ENCODE data around the gene BMP7. TPM values are rescaled to one million over a fixed set of nuclear protein-coding genes. Genes with fewer than 3 reads are reported as not detected.

Gene BMP7
- total RNA-seq, 1 experiment from 2014 or later: 7.5 TPM

- intact Hi-C loops (cut with micrococcal nuclease; ENCODE audit: unreplicated experiment): no loop called here
- CTCF ChIA-PET: no interaction called here
These were observed 103.4 kb downstream of the BMP7 start for GRCh38 chr20:57163041-57163440.

GRCh38 chr20:57162362-57162652 lies 104.1 kb downstream of the BMP7 start:
- Histone ChIP-seq H3K27ac (ENCODE audit: low read depth, low read length, poor library complexity, severe bottlenecking) (no peak overlapping the region), H3K9me3 (ENCODE audit: low read depth, low read length, poor library complexity, severe bottlenecking) (no peaks in the 10 kb centered on the region), H3K4me3 (ENCODE audit: low read depth, low read length, poor library complexity, severe bottlenecking) (no peak overlapping the region), H3K27me3 (replicated peaks; ENCODE audit: insufficient read depth, low read depth, low read length, poor library complexity) (no peaks in the 10 kb centered on the region), H3K4me1 (ENCODE audit: insufficient read depth, low read length, poor library complexity, severe bottlenecking) (no peaks in the 10 kb centered on the region), H3K36me3 (ENCODE audit: insufficient read depth, low read length, poor library complexity, severe bottlenecking) (no peaks in the 10 kb centered on the region)
- CTCF ChIA-PET: no interaction called here
- no peak for DNase-seq (ENCODE audit: low spot score)
- POLR2A ChIA-PET (ENCODE audit: low non-redundant PET): no interaction called here
- no TSS peak for BruUV-seq (replicated peaks)
- no peak for TF ChIP-seq CTCF (conservative IDR thresholded peaks at IDR 0.05; ENCODE audit: low read depth, low read length)
- no peak for TF ChIP-seq EZH2 (IDR thresholded peaks at IDR 0.05; ENCODE audit: borderline replicate concordance, low read depth, low read length, poor library complexity, severe bottlenecking)
- intact Hi-C loops (cut with micrococcal nuclease; ENCODE audit: unreplicated experiment): no loop called here

More at GRCh38 chr20:57163041-57163440, 103.4 kb downstream of the BMP7 start:
- BruUV-seq (replicated peaks): no TSS peak
- Histone ChIP-seq H3K4me1 (ENCODE audit: insufficient read depth, low read length, poor library complexity, severe bottlenecking) (no peaks in the 10 kb centered on the region), H3K4me3 (ENCODE audit: low read depth, low read length, poor library complexity, severe bottlenecking) (no peak overlapping the region), H3K27me3 (replicated peaks; ENCODE audit: insufficient read depth, low read depth, low read length, poor library complexity) (no peaks in the 10 kb centered on the region), H3K9me3 (ENCODE audit: low read depth, low read length, poor library complexity, severe bottlenecking) (no peaks in the 10 kb centered on the region), H3K27ac (ENCODE audit: low read depth, low read length, poor library complexity, severe bottlenecking) (no peak overlapping the region), H3K36me3 (ENCODE audit: insufficient read depth, low read length, poor library complexity, severe bottlenecking) (no peaks in the 10 kb centered on the region)
- no peak for TF ChIP-seq EZH2 (IDR thresholded peaks at IDR 0.05; ENCODE audit: borderline replicate concordance, low read depth, low read length, poor library complexity, severe bottlenecking)
- TF ChIP-seq CTCF (conservative IDR thresholded peaks at IDR 0.05; ENCODE audit: low read depth, low read length): no peak
- no peak for DNase-seq (ENCODE audit: low spot score)
- POLR2A ChIA-PET (ENCODE audit: low non-redundant PET): no interaction called here

GRCh38 chr20:57161478-57162361 lies 104.7 kb downstream of the BMP7 start:
- H3K4me3 ChIP-seq (ENCODE audit: low read depth, low read length, poor library complexity, severe bottlenecking): no peak overlapping the region
- BruUV-seq (replicated peaks): no TSS peak
- no peaks in the 10 kb centered on the region for H3K27me3 ChIP-seq (replicated peaks; ENCODE audit: insufficient read depth, low read depth, low read length, poor library complexity)
- POLR2A ChIA-PET (ENCODE audit: low non-redundant PET): no interaction called here
- no peaks in the 10 kb centered on the region for H3K4me1 ChIP-seq (ENCODE audit: insufficient read depth, low read length, poor library complexity, severe bottlenecking)
- intact Hi-C loops (cut with micrococcal nuclease; ENCODE audit: unreplicated experiment): no loop called here
- no peak for DNase-seq (ENCODE audit: low spot score)
- CTCF ChIA-PET: no interaction called here
- no peak for TF ChIP-seq CTCF (conservative IDR thresholded peaks at IDR 0.05; ENCODE audit: low read depth, low read length)
- TF ChIP-seq EZH2 (IDR thresholded peaks at IDR 0.05; ENCODE audit: borderline replicate concordance, low read depth, low read length, poor library complexity, severe bottlenecking): no peak
- H3K9me3 ChIP-seq (ENCODE audit: low read depth, low read length, poor library complexity, severe bottlenecking): no peaks in the 10 kb centered on the region
- no peak overlapping the region for H3K27ac ChIP-seq (ENCODE audit: low read depth, low read length, poor library complexity, severe bottlenecking)
- H3K36me3 ChIP-seq (ENCODE audit: insufficient read depth, low read length, poor library complexity, severe bottlenecking): no peaks in the 10 kb centered on the region

Data from A673 (cell line).